GM18951 (cell line): Measurements from ENCODE around the gene PIK3R1.

Experiments used
- POLR2A ChIP-seq: IDR thresholded peaks from 4 replicates; pipeline ENCODE4 v1.6.1; 2011; ENCODE audit warnings: mild to moderate bottlenecking; ENCODE audit not compliant: insufficient read length, insufficient read depth; ENCODE audit errors: extremely low read depth
- in situ Hi-C: fragments of 300-500 bp; cut with MboI; formaldehyde crosslinking; loops from one replicate; pipeline ENCODE4 v1.12.0; 2022; ENCODE audit warnings: low sequenced_read_pairs, mixed read lengths, inconsistent platforms; ENCODE audit not compliant: unreplicated experiment

The PIK3R1 gene

DNA sequence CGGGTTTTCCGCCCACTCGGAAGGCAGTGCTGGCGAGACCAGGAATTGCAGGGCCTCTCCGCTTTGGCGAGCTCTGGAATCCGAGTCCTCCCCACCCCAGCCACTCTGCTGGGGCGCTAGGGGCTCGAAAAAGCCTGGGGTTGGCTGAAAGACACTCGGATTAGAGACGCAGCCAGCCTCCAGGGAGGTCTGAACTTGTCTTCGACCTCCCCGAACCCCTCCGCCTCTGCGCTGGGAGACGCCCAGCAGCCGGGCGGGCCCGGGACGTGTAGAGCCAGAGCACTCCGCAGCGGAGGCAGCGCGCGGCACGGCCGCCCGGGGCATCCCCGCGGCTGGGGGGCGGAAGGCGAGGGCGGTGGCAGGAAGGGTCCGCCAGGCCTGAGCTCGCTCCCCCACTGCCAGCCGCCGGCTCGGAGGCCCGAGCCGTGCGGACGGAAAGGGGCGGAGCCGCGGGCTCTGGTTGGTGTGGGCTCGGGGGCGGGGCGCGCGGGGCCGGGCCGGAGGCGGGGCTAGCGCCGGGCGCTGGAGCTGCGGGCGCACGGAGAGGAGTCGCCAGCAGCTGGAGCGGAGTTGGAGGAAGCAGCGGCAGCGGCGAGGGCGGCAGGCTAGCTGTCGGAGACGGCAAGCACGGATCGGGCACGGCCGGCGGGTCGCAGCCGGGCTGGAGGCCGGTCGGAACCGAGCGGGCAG, at the start of gene PIK3R1:
Gene PIK3R1, plus strand, starts transcription at position 549 of the 690 bp plus-strand sequence. CDS start 10,920 bp downstream, outside the sequence.
- in situ Hi-C loops: no loop called here
- peak; percentile 94 for TF ChIP-seq POLR2A

DNA sequence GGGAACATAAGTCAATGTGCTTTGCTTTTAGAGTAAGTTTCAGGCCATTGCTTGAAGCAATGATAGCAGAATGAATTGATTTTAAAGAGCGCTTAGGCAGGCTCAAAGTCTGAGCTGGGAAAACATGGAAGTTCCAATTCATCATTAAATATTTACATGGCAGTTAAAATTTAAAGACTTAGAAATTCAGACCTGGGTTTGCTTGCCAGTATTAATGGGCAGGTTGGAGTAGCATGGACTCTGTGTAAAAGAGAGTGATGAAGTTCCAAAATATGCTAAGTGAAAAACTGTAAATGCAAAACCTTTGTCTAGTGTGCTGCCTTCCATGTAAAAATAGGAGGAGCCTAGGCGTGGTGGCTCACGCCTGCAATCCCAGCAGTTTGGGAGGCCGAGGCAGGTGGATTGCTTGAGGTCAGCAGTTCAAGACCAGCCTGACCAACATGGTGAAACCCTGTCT, 48.3 kb upstream of the PIK3R1 start:
- in situ Hi-C loops: no loop called here
- TF ChIP-seq POLR2A: no peak

DNA sequence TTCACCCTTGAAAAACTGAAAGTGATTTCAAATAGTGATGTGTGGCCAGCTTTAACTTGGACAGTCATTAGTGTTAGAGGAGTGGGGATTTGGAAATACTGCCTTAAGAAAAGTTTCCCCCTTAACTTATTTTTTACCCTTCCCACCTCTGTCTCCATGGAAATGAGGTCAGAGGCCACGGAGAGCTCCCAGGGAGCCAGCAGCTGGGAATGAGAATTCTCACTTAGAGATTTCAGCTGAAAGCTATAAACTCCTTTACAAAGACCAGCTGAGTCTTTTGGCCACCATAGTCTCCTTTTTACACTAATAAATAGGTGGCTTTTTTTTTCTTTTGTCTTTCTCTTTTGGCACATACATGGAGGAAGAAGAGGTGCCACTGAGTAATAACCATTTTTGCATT, 45.7 kb upstream of the PIK3R1 start:
- in situ Hi-C loops: no loop called here
- TF ChIP-seq POLR2A: no peak

DNA sequence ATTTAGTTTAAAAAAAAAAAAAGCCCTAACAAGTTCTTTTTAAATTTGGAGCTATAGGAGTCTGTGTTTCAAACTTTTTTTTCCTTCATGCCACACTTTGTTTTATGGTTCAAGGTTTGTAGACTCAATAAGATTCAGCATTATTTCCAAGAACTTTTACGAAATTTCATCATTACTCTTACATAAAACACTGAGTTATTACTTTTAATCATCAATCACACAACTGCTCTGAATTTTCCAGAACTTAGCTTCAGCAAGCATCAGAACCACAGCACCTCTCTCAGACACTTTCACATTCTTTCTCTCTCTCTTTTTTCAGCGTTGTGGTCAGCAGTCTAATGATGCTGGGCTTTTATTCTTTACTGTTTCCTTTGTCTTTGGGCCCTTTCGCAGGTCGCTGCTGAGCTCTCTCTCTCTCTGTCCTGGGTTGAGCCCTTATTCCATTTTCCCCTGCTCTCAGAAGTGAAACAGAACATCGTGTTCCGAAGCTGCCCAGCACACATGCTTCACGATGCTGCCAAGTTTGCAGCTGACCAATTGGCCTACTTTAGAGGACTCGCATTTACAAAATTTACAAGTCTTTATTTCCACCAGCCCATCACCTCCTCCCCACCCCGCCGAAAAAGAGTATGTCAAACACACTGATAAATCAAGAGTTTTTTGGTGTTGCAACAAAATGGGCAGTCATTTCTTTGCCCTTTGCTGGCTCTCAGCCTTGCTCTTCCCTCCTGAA, 44.6 kb upstream of the PIK3R1 start:
- in situ Hi-C loops: no loop called here
- no peak for TF ChIP-seq POLR2A

DNA sequence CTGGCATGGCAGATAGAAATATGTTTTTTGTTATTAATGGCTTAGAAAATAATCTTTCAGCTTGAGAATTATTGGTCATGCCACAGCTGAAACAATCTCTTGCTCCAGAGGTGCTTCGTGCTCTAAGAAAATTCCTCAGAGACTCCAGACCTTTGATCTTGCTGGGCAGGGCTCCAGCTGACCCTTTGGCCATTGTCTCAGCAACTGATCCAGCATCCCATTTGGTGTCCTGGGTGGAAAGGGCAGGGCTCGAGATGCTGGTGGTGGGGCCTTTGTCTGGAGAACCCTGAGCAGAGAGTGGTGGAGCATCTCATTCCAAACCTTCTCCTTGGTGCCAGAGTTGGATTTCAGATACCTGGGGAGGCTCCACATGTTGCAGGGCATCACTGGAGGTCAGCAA, 43.2 kb upstream of the PIK3R1 start:
- in situ Hi-C loops: no loop called here
- TF ChIP-seq POLR2A: no peak

DNA sequence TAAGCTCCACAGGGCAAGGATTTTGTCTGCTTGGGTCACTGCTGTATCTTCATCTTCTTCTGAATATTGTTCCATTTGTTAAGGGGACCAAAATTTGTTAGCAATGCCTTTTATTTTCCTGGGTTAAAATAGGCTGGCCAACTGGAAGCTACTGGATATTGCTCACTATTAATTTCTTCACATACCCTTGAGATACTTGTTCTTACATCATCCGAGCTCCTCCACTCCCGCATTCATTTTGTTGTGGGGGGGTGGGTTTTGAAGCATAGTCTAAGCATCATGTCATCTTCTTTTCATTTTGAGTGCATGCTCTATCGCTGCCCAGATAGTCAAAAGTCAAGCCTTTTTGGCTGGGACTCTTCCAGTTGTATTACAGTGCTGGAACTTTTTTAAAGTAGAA, 42.5 kb upstream of the PIK3R1 start:
- in situ Hi-C loops: no loop called here
- no peak for TF ChIP-seq POLR2A

DNA sequence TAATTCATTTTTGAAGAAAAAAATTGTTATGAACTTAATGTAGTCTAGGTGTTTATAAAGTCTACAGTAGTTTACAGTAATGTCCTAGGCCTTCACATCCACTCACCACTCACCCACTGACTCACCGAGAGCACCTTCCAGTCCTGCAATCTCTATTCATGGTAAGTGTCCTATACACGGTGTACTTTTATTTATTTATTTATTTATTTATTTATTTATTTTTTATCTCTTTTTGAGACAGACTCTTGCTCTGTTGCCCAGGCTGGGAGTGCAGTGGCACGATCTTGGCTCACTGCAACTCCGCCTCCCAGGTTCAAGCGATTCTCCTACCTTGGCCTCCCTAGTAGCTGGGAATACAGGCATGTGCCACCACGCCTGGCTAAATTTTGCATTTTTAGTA, 39.3 kb upstream of the PIK3R1 start:
- TF ChIP-seq POLR2A: no peak
- in situ Hi-C loops: no loop called here

DNA sequence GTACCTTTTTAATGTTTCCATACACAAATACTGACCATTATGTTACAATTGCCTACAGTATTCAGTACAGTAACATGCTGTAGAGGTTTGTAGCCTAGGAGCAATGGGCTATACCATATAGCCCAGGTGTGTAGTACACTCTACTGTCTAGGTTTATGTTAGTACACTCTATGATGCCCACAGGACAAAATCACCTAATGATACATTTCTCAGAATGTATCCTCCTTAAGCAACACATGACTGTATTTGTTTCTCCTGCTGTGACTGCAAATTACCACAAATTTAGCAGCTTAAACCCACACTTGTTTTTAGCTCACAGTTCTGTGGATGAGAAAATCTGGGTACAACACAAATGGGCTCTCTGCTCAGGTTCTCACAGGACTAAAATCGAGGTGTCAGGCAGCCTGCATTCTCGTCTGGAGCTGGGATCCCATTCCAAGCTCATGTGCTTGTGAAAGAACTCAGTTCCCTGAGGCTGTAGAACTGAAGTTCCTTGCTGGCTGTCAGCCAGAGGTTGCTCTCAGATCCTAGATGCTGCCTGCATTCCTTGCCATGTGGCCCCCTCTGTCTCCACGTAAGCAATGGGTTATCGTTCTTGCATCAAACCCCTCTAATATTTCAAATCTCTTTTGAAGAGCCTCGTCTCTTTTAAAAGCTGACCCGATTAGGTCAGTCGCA, 38.6 kb upstream of the PIK3R1 start:
- no peak for TF ChIP-seq POLR2A
- in situ Hi-C loops: no loop called here

DNA sequence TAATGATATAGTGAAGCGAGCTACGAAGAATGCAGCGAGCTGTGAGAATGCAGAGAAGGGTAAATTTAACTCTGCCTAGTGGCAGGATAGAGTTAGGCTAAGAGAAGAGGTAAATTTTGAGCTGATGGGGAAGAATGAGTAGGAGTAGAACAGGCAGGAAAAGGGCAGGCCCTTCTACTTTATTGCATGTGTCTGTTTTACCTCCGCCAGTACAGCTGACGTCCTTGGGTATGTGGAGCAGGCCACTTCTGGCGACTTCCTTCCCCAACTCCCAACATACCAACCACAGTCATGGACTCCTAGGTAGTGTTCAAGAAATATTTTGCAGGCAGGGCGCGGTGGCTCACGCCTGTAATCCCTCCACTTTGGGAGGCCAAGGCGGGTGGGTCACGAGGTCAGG, 37.9 kb upstream of the PIK3R1 start:
- no peak for TF ChIP-seq POLR2A
- in situ Hi-C loops: no loop called here

DNA sequence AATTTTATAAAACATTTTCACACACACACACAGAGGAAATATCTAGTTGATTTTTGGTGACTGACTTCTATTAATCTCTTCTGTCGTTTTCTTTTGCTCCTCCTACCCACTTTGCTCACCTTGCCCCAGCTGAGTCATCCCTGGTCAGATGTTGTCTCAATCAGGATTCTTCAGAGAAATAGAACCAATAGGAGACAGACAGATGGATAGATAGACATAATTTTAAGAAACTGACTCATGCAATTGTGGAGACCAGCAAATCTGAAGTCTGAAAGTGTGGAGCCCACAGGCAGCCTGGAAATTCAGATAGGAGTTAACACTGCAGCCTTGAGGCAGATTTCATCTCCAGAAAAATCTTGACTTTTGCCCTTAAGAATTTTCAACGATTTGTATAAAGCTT, 37.0 kb upstream of the PIK3R1 start:
- in situ Hi-C loops: no loop called here
- TF ChIP-seq POLR2A: no peak

DNA sequence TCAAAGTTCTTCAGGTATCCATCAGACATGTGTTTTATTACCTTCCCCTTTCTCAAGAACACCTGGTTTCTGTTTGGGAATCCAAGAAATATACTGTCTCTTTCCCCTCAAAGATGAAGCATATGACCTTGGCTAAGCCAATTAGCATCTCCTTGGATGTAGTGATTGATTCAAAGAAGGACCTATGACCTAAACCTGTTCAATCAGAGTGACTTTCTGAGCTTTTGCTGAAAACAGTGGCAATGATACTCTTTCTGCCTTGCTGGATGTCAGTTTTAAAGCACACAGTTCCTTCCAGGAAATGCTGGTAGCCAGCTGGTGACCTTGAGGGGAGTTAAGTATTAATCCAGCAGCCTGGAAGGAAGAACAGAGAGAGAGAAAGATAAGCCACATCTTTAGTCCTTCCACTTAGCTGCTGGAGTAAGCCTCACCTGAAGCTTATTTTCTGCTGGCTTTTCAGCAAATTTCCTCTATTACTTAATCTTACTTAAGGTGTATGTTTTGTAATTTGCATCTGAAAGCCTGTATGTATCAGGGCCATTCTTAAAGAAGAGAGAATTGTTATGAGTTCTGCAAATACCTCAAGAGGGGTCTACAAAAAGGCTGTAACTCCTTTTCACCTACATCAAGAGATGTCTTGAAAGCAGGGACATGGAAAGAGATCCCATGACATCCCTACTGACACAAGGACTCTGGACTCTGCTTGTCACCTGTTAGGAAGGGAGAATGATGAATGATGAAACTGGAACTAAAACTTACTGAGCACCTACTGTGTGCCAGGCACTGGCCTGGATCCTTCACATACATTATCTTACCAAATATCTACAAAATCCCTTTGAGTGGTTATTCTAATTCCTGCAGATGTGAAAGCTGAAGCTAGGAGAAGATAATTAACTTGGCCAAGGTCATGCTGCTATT, 35.2 kb upstream of the PIK3R1 start:
- in situ Hi-C loops: no loop called here
- TF ChIP-seq POLR2A: no peak

DNA sequence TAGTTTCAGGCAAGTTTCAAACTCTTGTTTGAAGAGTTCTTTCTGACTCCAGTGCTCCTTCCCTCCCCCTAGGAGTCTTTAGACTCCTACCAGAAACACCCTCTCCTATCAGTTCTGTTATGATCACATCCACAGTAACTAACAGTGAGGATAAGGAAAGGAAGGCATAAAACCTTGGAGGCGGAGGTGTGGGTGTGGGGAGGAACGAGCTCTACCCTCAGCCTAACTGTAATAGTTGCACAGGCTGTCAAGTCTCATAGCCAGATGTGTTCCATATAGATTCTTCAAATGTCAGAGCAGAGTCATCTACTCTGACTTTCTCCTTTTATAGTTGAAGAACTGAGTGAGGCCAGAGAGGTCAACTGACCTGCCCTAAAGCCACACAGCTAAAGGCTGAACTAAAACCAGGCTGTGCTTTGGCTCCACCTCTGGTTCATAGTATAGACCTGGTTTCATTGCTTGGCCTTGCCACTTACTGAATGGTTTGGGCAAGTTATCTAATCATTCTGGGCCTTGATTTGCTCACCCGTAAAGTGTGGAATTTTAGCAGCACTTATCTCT, 34.4 kb upstream of the PIK3R1 start:
- in situ Hi-C loops: no loop called here
- TF ChIP-seq POLR2A: no peak
